Lower lobe of right lung (tissue), 2 donors: ENCODE results near the gene ZNF524. TPM values are rescaled to one million over a fixed set of nuclear protein-coding genes. Genes with fewer than 3 reads are reported as not detected.

Experiments
- ATAC-seq, 2 donors: fragments of 200-7000 bp; cut with Tn5 transposase; one replicate each; pipeline ENCODE4 v1.9.1; 2020 to 2022; ENCODE audit warnings: mild to moderate bottlenecking in 2 of 2, moderate library complexity in 2 of 2
- DNase-seq: peaks from one replicate; pipeline ENCODE4 v3.0.0-alpha.2; 2020
- H3K27ac ChIP-seq: fragments of 200-600 bp; one replicate; pipeline ENCODE4 v1.8.0; 2022
- H3K27me3 ChIP-seq: fragments of 200-600 bp; one replicate; pipeline ENCODE4 v1.8.0; 2022; ENCODE audit warnings: low read depth
- H3K36me3 ChIP-seq: fragments of 200-600 bp; one replicate; pipeline ENCODE4 v1.8.0; 2022; ENCODE audit warnings: mild to moderate bottlenecking
- H3K4me1 ChIP-seq: fragments of 200-600 bp; one replicate; pipeline ENCODE4 v1.8.0; 2022
- H3K4me3 ChIP-seq: fragments of 200-600 bp; one replicate; pipeline ENCODE4 v1.8.0; 2022; ENCODE audit warnings: mild to moderate bottlenecking
- H3K9me3 ChIP-seq: fragments of 200-600 bp; one replicate; pipeline ENCODE4 v1.8.0; 2022
- CTCF ChIP-seq: fragments of 200-600 bp; IDR thresholded peaks from one replicate; pipeline ENCODE4 v1.8.0; 2022; ENCODE audit warnings: antibody characterized with exemption, mild to moderate bottlenecking
- intact Hi-C: fragments of 100-400 bp; cut with DNase I; formaldehyde crosslinking; loops from one replicate; pipeline ENCODE4 v1.11.0; 2022
- total RNA-seq: library from RNA; stranded (reverse); fragmentation: NEBNext Ultra II Directional; extraction: Animal tissue kit (Norgen Biotek cat#: 25700); gene quantifications from one replicate; pipeline ENCODE4 v1.2.1, GENCODE V29; 2021
- donor health status: DM: no; HTN: yes; CAD: no; lungs with severe emphysema.

ZNF524 gene
- total RNA-seq, 1 donor from 2014 or later: 33.4 TPM

- TF ChIP-seq CTCF: no peak
- ATAC-seq (peak; percentile 3 to 5), DNase-seq (peak; percentile 65)
- Histone ChIP-seq H3K36me3 (peaks cover 12% of the 10 kb centered on the region), H3K27me3 (no peaks in the 10 kb centered on the region), H3K9me3 (no peaks in the 10 kb centered on the region), H3K27ac (peak overlapping the region; percentile 81), H3K4me1 (peaks cover 64% of the 10 kb centered on the region), H3K4me3 (peak overlapping the region; percentile 82)
- intact Hi-C loops: no loop called here
Observed at GRCh38 chr19:55642153-55643002, 42.3 kb downstream of the ZNF524 start.

DNA sequence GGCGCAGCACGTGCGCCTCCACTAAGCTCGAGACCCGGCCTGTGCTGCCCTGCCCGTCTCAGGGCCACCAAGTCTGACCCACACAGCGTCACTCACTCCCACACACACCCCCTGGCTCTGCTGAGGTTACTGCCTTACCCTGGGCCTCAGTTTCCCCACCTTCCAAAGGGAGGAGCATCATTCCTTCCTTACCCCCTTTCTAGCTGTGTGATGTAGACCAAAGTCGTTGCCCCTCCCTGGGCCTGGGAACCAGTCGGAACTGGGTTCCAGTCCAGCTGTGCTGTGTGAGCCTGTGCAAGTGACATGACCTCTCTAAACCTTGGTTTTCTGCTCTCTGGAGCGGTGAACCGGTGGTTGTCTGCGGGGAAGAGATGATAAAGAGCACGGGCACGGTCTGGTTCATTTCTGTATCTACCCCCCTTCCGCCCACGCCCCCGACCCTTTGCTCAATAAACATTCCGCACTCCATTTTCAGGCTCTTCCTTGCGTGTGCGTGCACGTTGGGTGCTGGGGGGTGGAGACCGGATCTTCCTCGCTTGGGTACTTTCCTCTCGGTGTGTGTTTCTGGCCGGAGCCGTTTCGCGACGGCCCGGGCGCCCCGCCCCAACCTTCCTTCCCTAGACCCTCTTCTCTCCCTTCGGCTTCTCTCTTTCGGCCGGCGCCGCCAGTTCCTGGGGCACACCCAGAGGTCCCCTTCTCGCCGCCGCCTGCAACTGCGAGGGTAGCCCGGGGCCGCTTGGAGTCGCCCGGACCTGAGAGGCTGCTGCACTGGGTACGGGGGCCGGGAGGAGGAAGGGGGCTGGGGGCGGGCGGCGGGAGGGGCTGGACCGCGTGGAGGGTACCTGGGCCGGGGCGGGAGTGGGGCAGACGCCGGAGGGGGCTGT lies 43.2 kb downstream of the ZNF524 start, which contains the start of gene ZNF581:
Gene ZNF581, plus strand, starts transcription at position 647 of the 884 bp plus-strand sequence. CDS start 923 bp downstream, outside the sequence.
- no peaks in the 10 kb centered on the region for H3K9me3 ChIP-seq
- TF ChIP-seq CTCF: no peak
- DNase-seq (peak; percentile 85), ATAC-seq (peak; percentile 68 to 73)
- peak within 1 kb of the TSS; percentile 81 for H3K27ac ChIP-seq
- H3K36me3 ChIP-seq: peaks cover 12% of the 10 kb centered on the region
- H3K27me3 ChIP-seq: no peaks in the 10 kb centered on the region
- H3K4me1 ChIP-seq: peaks cover 61% of the 10 kb centered on the region
- intact Hi-C loops: no loop called here
- peak within 1 kb of the TSS; percentile 82 for H3K4me3 ChIP-seq

GRCh38 chr19:55643887-55644176 lies 43.7 kb downstream of the ZNF524 start:
- no peak for TF ChIP-seq CTCF
- H3K4me1 ChIP-seq: peaks cover 61% of the 10 kb centered on the region
- H3K27ac ChIP-seq: peak overlapping the region; percentile 81
- ATAC-seq (no peak), DNase-seq (peak; percentile 52)
- no peaks in the 10 kb centered on the region for H3K27me3 ChIP-seq
- intact Hi-C loops: no loop called here
- peaks cover 12% of the 10 kb centered on the region for H3K36me3 ChIP-seq
- H3K9me3 ChIP-seq: no peaks in the 10 kb centered on the region
- peak overlapping the region; percentile 82 for H3K4me3 ChIP-seq

DNA sequence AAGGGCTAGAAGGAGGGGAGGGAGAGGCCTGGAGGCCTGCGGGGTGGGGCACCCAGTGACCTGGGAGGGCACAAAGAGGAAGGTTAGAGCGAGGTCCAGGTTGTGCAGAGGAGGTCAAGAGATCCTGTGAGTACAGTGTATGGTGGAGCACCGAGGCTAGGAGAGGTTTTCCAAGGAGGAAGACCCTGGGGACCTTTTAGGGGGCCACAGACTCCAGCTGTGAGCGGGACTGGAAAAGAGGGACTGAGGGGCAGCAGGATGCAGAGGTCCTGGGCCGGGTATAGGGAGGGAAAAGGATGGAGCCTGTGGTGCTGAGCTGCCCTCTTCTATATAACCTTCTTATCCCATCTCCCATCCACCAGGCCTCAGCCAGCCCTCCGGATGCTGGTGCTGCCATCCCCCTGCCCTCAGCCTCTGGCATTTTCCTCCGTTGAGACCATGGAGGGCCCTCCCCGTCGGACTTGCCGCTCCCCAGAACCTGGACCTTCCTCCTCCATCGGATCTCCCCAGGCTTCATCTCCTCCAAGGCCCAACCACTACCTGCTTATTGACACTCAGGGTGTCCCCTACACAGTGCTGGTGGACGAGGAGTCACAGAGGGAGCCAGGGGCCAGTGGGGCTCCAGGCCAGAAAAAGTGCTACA lies 44.2 kb downstream of the ZNF524 start:
- Histone ChIP-seq H3K9me3 (no peaks in the 10 kb centered on the region), H3K27me3 (no peaks in the 10 kb centered on the region), H3K27ac (peak overlapping the region; percentile 81), H3K36me3 (peaks cover 12% of the 10 kb centered on the region), H3K4me3 (peak overlapping the region; percentile 82), H3K4me1 (peaks cover 61% of the 10 kb centered on the region)
- intact Hi-C loops: no loop called here
- TF ChIP-seq CTCF: no peak
- DNase-seq (no peak), ATAC-seq (no peak)

- H3K4me1 ChIP-seq: peaks cover 57% of the 10 kb centered on the region
- DNase-seq: no peak
- no peak overlapping the region for H3K27ac ChIP-seq
- H3K36me3 ChIP-seq: peaks cover 12% of the 10 kb centered on the region
- no peaks in the 10 kb centered on the region for H3K9me3 ChIP-seq
- intact Hi-C loops: no loop called here
- no peak for TF ChIP-seq CTCF
- ATAC-seq: no peak
- H3K27me3 ChIP-seq: no peaks in the 10 kb centered on the region
- H3K4me3 ChIP-seq: peak overlapping the region; percentile 82
Observed at GRCh38 chr19:55644842-55645511, 44.9 kb downstream of the ZNF524 start.
